GM21576 (cell line): ENCODE data around the gene COX10.
"Not testable (repeated sequence)": the region's sequence is repeated elsewhere in the genome, so short reads cannot be mapped to it uniquely, and the experiment has no call there.

ENCODE experiments used
- ATAC-seq: cut with Tn5 transposase; IDR thresholded peaks from one replicate; pipeline ENCODE4 v1.9.1; 2021; ENCODE audit warnings: mild to moderate bottlenecking, moderate library complexity; ENCODE audit not compliant: unreplicated experiment

Gene COX10

GRCh38 chr17:14201988-14202380 lies 132.7 kb downstream of the COX10 start:
- ATAC-seq = no peak

DNA sequence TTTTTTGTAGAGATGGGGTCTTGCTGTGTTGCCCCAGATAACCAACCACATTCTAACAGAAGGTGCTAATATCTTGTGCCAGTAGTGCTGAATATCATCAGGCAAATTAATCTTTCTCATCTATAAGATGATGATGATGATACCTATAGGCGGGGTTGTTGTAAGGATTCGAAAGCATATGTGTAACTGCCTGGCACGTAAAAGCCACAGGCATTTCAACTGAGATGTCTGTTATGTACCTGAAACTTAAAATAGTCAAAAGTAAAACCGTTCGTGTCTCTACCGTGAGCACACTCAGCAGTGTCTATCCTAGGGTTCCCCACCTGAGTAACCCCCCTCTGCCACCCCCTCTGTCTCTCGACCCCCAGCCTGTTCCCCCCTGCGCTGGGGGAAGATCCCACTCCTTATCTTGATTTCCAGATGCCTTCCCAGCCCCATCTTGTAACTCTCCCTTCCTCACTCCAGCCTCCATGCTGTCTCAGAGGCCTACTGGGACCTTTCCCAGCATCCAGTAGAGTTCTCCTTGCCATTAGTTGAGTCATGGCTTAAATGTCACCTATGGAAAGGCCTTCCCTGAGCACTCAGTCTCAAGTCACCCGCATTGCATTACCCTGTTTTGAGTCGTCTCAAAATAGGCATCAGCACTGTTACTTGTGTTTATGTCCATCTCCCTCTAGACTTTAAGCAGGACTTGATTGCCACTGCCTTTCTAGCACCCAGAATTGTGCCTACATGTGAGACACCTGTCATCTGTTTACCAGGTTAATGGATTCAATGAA lies 133.3 kb downstream of the COX10 start:
- no peak for ATAC-seq

DNA sequence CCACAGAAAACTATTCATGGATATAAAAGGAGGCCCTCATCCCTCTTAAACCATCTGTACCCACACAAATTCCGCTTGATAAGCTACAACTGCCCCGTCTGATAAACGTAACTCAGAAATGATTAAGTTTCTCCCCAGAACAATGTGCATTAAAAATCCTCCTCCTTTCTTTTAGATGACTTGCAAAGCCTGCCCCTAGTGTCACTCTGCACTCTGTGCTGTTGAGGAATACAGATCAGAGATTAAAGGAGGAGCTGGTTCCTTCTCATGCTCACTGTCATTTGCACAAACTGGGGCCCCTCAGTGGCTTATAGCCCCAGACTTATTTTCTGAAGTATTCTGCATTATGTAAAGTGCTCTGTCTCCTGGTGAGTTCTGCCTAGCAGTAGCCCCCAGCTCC lies 134.1 kb downstream of the COX10 start:
- ATAC-seq = no peak

DNA sequence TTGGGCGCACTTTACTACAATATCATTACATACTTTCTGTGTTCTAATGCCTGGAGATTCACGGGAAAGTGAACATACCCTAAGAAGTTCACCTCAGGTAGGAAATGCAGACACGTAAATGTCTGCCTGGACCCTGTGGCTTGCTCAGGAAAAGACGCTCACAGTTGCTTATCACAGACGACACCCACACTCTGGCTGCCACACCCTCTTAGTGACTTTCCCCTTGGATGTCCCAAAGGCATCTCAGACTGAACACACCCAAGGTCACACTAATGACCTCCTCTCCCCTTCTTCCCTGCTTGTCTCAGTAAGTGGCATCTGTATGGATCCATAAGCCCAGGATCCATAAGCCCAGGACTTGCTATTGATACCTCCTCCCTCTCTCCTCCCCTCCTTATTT lies 134.8 kb downstream of the COX10 start:
- no peak for ATAC-seq

GRCh38 chr17:14204546-14204945 lies 135.2 kb downstream of the COX10 start:
- ATAC-seq = no peak

DNA sequence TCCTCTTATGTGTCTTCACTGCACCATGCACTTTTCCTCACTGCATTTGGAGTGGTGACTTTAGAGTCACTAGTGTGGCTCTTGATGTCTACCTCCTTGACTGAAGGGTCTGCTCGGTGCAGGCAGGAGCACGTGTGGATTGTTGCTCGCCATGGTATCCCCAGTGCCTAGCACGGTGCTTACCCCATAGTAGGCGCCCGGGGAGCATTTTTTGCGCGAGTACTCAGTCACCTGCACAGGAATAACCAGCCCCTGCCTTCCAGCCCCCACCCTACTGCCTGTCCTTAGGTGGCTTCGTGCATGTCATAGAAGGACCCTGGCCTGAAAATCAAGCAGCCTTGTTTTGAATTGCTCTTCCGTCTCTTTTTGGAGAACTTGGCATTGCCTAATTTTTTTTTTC lies 136.1 kb downstream of the COX10 start:
- no peak for ATAC-seq

DNA sequence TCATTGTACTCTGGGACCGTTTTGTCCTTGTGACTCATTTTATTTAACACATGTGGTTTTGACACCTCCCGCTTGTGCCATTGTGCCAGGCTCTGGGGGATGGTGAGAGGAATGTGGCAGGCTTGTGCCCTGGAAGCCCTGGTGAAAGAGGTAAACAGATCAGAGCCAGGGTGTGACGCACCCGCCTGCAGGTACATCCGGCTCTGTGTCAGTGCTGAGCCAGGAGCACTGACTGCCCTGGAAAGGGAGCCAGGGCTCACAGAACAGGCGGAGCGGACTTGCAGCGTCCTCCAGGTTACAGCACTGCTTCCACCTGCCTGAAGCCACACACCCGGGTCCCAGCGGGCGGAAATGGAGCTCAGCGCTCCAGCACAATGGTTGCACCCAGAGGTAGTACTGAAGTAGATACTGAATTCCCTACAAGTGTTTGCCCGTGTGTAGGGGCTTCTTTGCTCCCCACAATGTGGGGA lies 136.7 kb downstream of the COX10 start:
- ATAC-seq = no peak

GRCh38 chr17:14206891-14207290 lies 137.6 kb downstream of the COX10 start:
- ATAC-seq = no peak

DNA sequence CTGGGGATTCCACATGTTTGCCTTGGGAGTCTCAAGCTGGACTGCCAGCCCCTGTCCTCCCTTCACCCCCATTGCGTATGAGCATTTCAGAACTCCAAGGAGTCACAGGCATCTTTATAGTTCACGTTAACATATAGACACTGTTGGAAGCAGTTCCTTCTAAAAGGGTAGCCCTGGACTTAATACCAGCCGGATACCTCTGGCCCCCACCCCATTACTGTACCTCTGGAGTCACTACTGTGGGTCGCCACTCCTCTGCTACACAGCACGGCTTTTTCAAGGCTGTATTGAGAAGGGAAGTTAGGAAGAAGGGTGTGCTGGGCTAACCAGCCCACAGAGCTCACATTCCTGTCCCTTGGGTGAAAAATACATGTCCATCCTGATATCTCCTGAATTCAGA lies 138.5 kb downstream of the COX10 start:
- ATAC-seq = no peak

GRCh38 chr17:14209215-14209614 lies 139.9 kb downstream of the COX10 start:
- ATAC-seq = no peak

- ATAC-seq = no peak
These were observed 141.9 kb downstream of the COX10 start for GRCh38 chr17:14211246-14211645.

DNA sequence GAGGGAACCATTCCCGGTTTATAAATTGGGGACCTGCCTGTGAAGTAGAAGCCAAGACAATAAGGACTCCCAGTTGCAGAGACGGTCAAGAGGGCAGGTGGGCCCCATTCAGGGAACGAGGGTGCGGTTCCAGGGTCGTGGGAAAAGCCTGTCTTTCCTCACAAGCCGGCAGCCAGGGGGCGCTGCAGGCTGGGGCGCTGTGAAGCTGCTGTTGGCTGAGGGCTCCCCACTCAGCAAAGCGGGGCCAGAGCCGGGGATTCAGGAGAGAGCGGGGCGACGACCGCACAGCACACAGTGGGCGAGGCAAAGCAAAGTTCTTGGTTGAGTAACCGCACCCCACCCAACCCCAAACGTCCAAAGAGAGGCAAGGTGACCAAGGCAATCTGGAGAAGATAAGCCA lies 142.5 kb downstream of the COX10 start:
- ATAC-seq = no peak

DNA sequence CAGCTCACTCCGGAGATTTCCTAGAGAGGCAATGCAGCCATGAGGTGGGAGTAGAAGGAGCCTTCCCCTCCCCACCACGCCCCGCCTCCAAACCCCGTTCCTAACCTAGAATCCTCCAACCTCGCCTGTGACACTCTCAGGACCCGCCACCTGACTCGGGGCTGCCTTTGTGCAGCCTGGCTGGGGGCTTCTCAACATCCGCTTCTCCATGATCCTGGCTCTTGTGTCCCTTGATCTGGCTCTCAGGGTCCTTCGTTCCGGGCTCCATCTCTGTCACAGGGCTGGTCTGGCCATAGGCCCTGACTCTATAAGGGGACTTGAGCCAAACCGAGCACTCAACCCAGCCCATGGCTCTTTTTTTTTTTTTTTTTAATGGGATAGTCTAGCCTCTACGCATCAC lies 143.1 kb downstream of the COX10 start:
- no peak for ATAC-seq

DNA sequence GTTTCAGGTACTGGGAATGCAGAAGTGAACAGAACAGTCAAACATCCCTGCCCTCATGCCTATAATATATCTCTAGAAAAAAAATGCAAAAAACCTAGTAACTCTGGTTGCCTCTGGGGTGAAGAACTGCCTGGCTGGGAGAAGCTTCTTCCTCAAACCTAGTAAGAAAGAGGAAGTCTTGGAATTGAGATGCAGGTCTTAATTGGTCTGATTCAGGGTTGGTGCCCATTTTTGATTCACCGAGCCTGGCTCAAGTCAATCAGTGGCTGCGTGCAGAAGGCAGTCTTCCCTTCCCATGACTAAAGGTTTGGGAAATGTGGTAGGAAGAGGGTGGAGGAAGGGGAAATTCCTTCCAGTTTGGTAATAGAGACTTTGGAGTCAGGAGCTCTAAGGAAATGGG lies 145.0 kb downstream of the COX10 start:
- no peak for ATAC-seq

DNA sequence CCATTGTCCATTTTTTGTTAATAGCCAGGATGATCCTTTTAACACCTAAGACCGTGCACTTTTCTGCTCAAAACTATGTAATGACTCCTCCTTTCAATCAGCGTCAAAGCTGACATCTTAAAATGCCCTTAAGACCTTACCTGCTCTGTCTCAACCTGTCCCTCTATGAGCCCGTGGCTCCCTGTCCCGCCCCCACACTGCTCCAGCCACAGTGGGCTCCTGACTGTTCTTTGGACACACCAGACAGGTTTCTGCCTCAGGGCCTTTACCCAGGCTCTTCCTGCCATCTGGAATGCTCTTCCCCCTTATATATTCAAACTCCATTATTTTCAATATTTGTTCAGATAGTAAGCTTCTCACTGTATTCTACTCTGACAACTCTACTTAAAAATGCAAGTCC lies 153.3 kb downstream of the COX10 start:
- no peak for ATAC-seq

GRCh38 chr17:14225254-14225980 lies 156.1 kb downstream of the COX10 start:
- ATAC-seq = no peak

DNA sequence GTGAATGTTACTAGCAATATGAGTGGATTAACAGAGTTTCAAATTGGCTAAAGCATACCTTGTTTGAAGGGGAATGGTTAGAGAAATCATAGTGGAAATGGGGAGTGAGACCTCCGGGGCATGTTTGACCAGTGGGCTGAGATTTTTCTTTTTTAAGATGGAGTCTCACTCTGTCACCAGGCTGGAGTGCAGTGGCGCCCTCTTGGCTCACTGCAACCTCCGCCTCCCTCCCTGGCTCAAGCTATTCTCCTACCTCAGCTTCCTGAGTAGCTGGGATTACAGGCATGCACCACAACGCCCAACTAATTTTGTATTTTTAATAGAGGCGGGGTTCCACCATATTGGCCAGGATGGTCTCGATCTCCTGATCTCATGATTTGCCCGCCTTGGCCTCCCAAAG lies 157.7 kb downstream of the COX10 start:
- ATAC-seq = no peak

GRCh38 chr17:14228903-14229302 lies 159.6 kb downstream of the COX10 start:
- no peak for ATAC-seq

DNA sequence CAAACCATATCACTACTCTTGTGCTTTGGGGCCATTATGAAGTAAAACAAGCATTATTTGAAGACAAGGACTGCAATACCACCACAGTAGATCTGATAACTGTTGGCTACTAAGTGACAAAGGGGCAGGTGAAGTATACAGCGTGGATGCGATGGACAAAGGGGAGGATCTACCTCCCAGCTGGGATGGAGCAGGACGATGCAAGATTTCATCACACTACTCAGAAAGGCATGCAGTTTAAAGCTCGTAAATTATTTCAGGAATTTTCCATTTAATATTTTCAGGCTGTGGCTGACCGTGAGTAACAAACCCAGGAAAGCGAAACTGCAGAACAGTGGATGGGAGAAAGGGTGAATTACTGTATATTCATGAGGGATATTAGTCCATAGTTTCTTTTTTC lies 161.9 kb downstream of the COX10 start:
- ATAC-seq = not testable (repeated sequence)

GRCh38 chr17:14235047-14235446 lies 165.7 kb downstream of the COX10 start:
- not testable (repeated sequence) for ATAC-seq

DNA sequence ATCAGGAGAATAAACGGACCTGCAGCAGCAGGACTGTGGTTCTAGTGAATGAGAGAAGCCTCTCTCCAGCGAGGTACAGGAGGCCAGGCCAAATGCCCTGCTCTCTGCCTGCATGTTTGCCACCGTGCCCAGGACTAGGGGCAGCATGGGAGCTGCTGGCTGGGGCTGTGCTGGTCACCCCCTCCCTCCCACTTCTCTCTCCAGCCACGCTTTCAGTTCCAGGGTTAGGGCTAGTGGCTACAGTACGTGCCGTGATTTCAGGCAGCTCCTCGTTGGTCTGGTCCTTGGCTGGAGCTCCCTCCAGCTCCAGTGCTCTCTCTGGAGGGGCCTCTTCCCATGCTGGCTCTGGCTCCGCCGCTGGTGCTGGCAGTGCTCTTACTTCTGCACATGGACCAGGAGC lies 166.7 kb downstream of the COX10 start:
- not testable (repeated sequence) for ATAC-seq

DNA sequence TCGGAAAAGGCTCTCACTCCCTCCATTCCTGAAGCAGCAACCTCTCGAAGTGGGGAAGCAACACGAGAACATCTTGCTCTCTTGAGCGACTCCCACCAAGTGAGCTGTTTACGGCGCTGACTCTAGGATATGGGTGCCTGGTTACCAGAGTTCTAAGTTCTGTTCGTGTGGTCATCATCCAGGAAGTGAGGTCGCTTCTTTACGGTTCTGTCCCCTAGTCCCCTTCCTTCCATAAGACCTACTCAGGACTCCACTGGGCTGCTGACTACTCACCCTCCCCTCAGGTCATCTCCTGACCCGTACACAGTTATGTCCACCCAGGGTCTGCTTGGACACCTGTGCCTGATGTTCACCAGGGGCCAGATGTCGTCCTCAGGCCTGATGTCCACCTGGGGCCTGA lies 167.5 kb downstream of the COX10 start, which contains the start of gene CDRT15:
Gene CDRT15, minus strand, starts transcription at position 101 of the 400 bp plus-strand sequence. Its CDS starts 29 bp downstream, at position 72.
- ATAC-seq = not testable (repeated sequence)
